NT2/D1 (cell line): ENCODE results near the gene BHLHE23.

Experiments
- YY1 ChIP-seq: IDR thresholded peaks from 2 replicates; pipeline ENCODE4 v1.6.1; 2011; ENCODE audit not compliant: insufficient read length, insufficient read depth
- ZNF274 ChIP-seq: IDR thresholded peaks from 2 replicates; pipeline ENCODE4 v1.6.1; 2011; ENCODE audit warnings: mild to moderate bottlenecking, low read depth, low read length

GRCh38 chr20:63053432-63054102 lies 46.8 kb upstream of the BHLHE23 start:
- no peak for TF ChIP-seq ZNF274
- TF ChIP-seq YY1 = no peak
